Measurements from ENCODE around the gene MRNIP.

MRNIP gene

GRCh38 chr5:179834120-179834519, 24.5 kb downstream of the MRNIP start:
- in situ Hi-C loops (cut with MboI; ENCODE audit: low pct_unique_long_range_greater_than_20kb, low sequenced_read_pairs, unreplicated experiment): no loop called here
- TF ChIP-seq CTCF (IDR thresholded peaks at IDR 0.05; ENCODE audit: extremely low read depth, insufficient read depth, missing control alignments): no peak
- no peak for DNase-seq (ENCODE audit: low spot score)

GRCh38 chr5:179833709-179834070, 24.9 kb downstream of the MRNIP start:
- TF ChIP-seq CTCF (IDR thresholded peaks at IDR 0.05; ENCODE audit: extremely low read depth, insufficient read depth, missing control alignments): no peak
- DNase-seq (ENCODE audit: low spot score): no peak
- in situ Hi-C loops (cut with MboI; ENCODE audit: low pct_unique_long_range_greater_than_20kb, low sequenced_read_pairs, unreplicated experiment): no loop called here

DNA sequence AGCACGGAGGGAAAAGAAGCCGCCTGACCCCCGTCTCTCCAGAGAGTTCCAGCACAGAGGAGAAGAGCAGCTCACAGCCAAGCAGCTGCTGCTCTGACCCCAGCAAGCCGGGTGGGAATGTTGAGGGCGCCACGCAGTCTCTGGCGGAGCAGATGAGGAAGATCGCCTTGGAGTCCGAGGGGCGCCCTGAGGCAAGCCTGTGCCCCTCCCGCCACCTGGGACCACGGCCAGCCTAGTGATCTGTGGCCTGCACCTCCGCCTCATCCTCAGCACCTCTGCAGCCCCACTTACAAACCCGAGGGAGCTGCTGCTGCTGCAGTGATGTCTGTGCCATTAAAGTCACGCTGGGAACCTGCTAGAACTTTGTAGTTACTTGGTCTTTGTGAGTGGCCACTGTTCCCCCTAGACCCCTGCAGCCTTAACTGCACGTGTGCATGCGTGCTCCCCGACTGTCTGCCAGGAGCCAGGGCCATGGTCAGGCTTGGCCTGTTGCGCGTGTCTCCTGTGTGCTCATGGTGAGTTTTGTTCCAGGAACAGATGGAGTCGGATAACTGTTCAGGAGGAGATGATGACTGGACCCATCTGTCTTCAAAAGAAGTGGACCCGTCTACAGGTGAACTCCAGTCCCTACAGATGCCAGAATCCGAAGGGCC, 25.4 kb downstream of the MRNIP start:
- no peak for TF ChIP-seq CTCF (IDR thresholded peaks at IDR 0.05; ENCODE audit: extremely low read depth, insufficient read depth, missing control alignments)
- no peak for DNase-seq (ENCODE audit: low spot score)
- in situ Hi-C loops (cut with MboI; ENCODE audit: low pct_unique_long_range_greater_than_20kb, low sequenced_read_pairs, unreplicated experiment): no loop called here

DNA sequence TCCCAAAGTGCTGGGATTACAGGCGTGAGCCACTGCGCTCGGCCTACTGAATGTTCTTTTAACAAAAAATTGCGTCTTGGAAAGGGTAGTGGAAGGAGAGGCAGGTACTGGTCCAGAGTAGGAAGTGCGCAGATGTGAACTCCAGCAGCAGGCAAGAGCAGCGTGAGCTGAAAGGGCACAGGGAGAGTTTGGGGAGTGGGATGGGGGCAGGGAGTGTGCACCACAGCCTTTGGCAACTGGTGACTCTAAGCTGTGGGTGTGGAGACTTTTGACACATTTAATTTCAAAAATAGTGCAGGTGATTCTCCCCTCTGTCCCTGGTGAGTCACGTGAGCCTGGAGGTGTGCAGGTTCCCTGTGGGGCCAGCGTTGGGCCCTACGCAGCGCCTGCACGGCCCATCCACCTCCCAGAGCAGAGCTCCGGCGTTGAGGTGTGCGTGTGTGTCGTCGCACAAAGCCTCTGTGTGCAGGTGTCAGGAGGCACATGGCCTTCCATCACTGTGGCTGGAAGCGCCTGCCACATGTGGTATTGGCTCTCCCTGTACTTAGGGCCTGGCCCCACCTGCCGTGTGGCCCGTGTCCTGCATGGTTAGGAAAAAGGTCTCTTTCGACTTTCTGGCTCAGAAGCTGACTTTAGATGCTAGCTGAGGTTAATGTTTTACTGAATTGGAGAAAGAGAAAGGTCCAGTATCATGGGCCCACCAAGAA, 26.4 kb downstream of the MRNIP start:
- in situ Hi-C loops (cut with MboI; ENCODE audit: low pct_unique_long_range_greater_than_20kb, low sequenced_read_pairs, unreplicated experiment): no loop called here
- DNase-seq (ENCODE audit: low spot score): no peak
- TF ChIP-seq CTCF (IDR thresholded peaks at IDR 0.05; ENCODE audit: extremely low read depth, insufficient read depth, missing control alignments): no peak

DNA sequence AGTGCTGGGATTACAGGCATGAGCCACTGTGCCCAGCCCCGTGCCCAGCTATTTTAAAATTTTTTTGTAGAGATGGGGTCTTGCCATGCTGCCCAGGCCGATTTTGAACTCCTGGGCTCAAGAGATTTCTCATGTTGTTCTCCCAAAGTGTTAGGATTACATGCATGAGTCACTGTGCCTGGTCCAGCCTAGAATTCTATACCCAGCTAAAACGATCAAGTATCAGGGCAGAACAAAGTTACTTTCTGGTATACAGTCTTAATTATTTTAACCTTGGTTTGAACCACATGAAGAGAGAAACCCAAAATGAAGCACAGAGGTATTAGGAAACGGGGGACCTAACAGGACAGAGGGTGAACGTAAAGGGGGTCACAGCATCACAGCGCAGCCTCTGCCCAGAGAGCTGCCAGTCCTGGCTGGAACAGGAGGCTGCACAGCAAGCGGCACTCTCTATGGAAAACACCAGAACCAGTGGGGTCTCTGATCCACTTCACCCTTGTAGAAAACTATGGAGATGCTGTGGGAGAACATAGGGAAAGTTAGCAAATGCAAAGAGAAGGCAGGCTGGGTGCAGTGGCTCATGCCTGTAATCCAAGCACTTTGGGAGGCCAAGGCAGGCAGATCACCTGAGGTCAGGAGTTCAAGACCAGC, 27.7 kb downstream of the MRNIP start:
- in situ Hi-C loops (cut with MboI; ENCODE audit: low pct_unique_long_range_greater_than_20kb, low sequenced_read_pairs, unreplicated experiment): no loop called here
- DNase-seq (ENCODE audit: low spot score): no peak

More for the DNA sequence above, 27.7 kb downstream of the MRNIP start:
- no peak for TF ChIP-seq CTCF (IDR thresholded peaks at IDR 0.05; ENCODE audit: extremely low read depth, insufficient read depth, missing control alignments)

All from GM13977 (cell line).